H9 (cell line): ENCODE measurements around the gene WDR33. TPM values are rescaled to one million over a fixed set of nuclear protein-coding genes. Genes with fewer than 3 reads are reported as not detected.

Source experiments
- DNase-seq: peaks from one replicate; pipeline ENCODE4 v3.0.0-alpha.2; 2017
- H2AFZ ChIP-seq: one replicate; pipeline ENCODE4 v1.6.1; 2013; ENCODE audit warnings: mild to moderate bottlenecking, low read length, control low read depth, moderate library complexity
- H2AK5ac ChIP-seq: 2 replicates; pipeline ENCODE4 v1.6.1; 2013; ENCODE audit warnings: low read length, control low read depth, mixed read lengths; ENCODE audit not compliant: insufficient read length
- H2BK120ac ChIP-seq: one replicate; pipeline ENCODE4 v1.6.1; 2013; ENCODE audit warnings: low read depth, mild to moderate bottlenecking, low read length, control low read depth, inconsistent platforms; ENCODE audit not compliant: poor library complexity, severe bottlenecking
- H2BK12ac ChIP-seq: 2 replicates; pipeline ENCODE4 v1.6.1; 2013; ENCODE audit warnings: low read length, control low read depth, mixed read lengths, low read depth; ENCODE audit not compliant: insufficient read length
- H2BK15ac ChIP-seq: 2 replicates; pipeline ENCODE4 v1.6.1; 2013; ENCODE audit warnings: low read depth, low read length, control low read depth
- H2BK20ac ChIP-seq: one replicate; pipeline ENCODE4 v1.6.1; 2013; ENCODE audit warnings: low read depth, mild to moderate bottlenecking, low read length, control low read depth, inconsistent platforms; ENCODE audit not compliant: poor library complexity, severe bottlenecking
- H2BK5ac ChIP-seq: 2 replicates; pipeline ENCODE4 v1.6.1; 2013; ENCODE audit warnings: low read length, control low read depth, mixed read lengths; ENCODE audit not compliant: insufficient read length
- H3K14ac ChIP-seq: 2 replicates; pipeline ENCODE4 v1.6.1; 2013; ENCODE audit warnings: low read length, control low read depth; ENCODE audit not compliant: insufficient read depth
- H3K18ac ChIP-seq: 2 replicates; pipeline ENCODE4 v1.6.1; 2013; ENCODE audit warnings: low read depth, mild to moderate bottlenecking, mixed read lengths, low read length, control low read depth; ENCODE audit not compliant: insufficient read length
- H3K23ac ChIP-seq: 2 replicates; pipeline ENCODE4 v1.6.1; 2013; ENCODE audit warnings: low read length, control low read depth, mixed read lengths, low read depth; ENCODE audit not compliant: insufficient read length
- H3K23me2 ChIP-seq: 2 replicates; pipeline ENCODE4 v1.6.1; 2013; ENCODE audit warnings: low read depth, mild to moderate bottlenecking, mixed read lengths, low read length, control low read depth; ENCODE audit not compliant: insufficient read length, poor library complexity, severe bottlenecking
- H3K27ac ChIP-seq: 2 replicates; pipeline ENCODE4 v1.5.1; 2013; ENCODE audit warnings: low read length, control low read depth, mixed read lengths, low read depth; ENCODE audit not compliant: insufficient read length
- H3K27me3 ChIP-seq: 2 replicates; pipeline ENCODE4 v1.6.1; 2013; ENCODE audit warnings: low read length, control low read depth, inconsistent platforms; ENCODE audit not compliant: insufficient read depth
- H3K4ac ChIP-seq: 2 replicates; pipeline ENCODE4 v1.6.1; 2013; ENCODE audit warnings: low read depth, mild to moderate bottlenecking, control low read depth, inconsistent platforms, low read length, moderate library complexity
- H3K4me1 ChIP-seq: 2 replicates; pipeline ENCODE4 v1.6.1; 2013; ENCODE audit warnings: low read length, control low read depth, inconsistent platforms; ENCODE audit not compliant: insufficient read depth
- H3K4me2 ChIP-seq: 2 replicates; pipeline ENCODE4 v1.6.1; 2013; ENCODE audit warnings: low read length, control low read depth, mixed read lengths; ENCODE audit not compliant: insufficient read length, insufficient read depth
- H3K56ac ChIP-seq: 2 replicates; pipeline ENCODE4 v1.6.1; 2013; ENCODE audit warnings: low read depth, mild to moderate bottlenecking, mixed read lengths, low read length, control low read depth; ENCODE audit not compliant: insufficient read length
- H3K79me1 ChIP-seq: 2 replicates; pipeline ENCODE4 v1.6.1; 2013; ENCODE audit warnings: low read depth, mild to moderate bottlenecking, moderate library complexity, low read length, control low read depth, inconsistent platforms; ENCODE audit not compliant: insufficient read depth, poor library complexity, severe bottlenecking
- H3K79me2 ChIP-seq: 2 replicates; pipeline ENCODE4 v1.6.1; 2013; ENCODE audit warnings: low read length, control low read depth, inconsistent platforms; ENCODE audit not compliant: insufficient read depth
- H3K9ac ChIP-seq: 2 replicates; pipeline ENCODE4 v1.6.1; 2013; ENCODE audit warnings: low read length, control low read depth, mixed read lengths; ENCODE audit not compliant: insufficient read length; ENCODE audit errors: extremely low read depth
- H3K9me3 ChIP-seq: one replicate; pipeline ENCODE4 v1.6.1; 2013; ENCODE audit warnings: low read depth, low read length, inconsistent platforms; ENCODE audit not compliant: control insufficient read depth
- H3T11ph ChIP-seq: one replicate; pipeline ENCODE4 v1.6.1; 2013; ENCODE audit warnings: mild to moderate bottlenecking, low read length, control low read depth, inconsistent platforms
- H4K20me1 ChIP-seq: one replicate; pipeline ENCODE4 v1.6.1; 2013; ENCODE audit not compliant: control insufficient read depth, insufficient read length, insufficient read depth
- H4K5ac ChIP-seq: 2 replicates; pipeline ENCODE4 v1.6.1; 2013; ENCODE audit warnings: low read depth, mild to moderate bottlenecking, mixed read lengths, low read length, control low read depth; ENCODE audit not compliant: insufficient read length
- H4K8ac ChIP-seq: replicated peaks from 2 replicates; pipeline ENCODE4 v1.6.1; 2013; ENCODE audit warnings: low read length, control low read depth, mixed read lengths, low read depth; ENCODE audit not compliant: insufficient read length
- H4K91ac ChIP-seq: 2 replicates; pipeline ENCODE4 v1.6.1; 2013; ENCODE audit warnings: low read depth, mild to moderate bottlenecking, moderate library complexity, mixed read lengths, low read length, control low read depth; ENCODE audit not compliant: insufficient read length
- H3K27ac Mint-ChIP-seq, 3 experiments: 2 replicates in 2 of 3; 3 replicates in 1 of 3; pipeline ENCODE4 v1.8.0; 2020 to 2021; ENCODE audit warnings: mixed read lengths in 3 of 3, mild to moderate bottlenecking in 1 of 3, moderate library complexity in 1 of 3
- H3K27me3 Mint-ChIP-seq: 2 replicates; pipeline ENCODE4 v1.8.0; 2021; ENCODE audit warnings: low read depth, mild to moderate bottlenecking, moderate library complexity, mixed read lengths
- H3K36me3 Mint-ChIP-seq, 3 experiments: 2 replicates in 2 of 3; 3 replicates in 1 of 3; pipeline ENCODE4 v1.8.0; 2020 to 2021; ENCODE audit warnings: low read depth in 3 of 3, mixed read lengths in 3 of 3; ENCODE audit not compliant: insufficient read depth in 1 of 3
- H3K4me1 Mint-ChIP-seq, 2 experiments: 2 replicates each; pipeline ENCODE4 v1.8.0; 2020; ENCODE audit warnings: mixed read lengths in 2 of 2
- H3K4me3 Mint-ChIP-seq, 2 experiments: 2 replicates in 1 of 2; 3 replicates in 1 of 2; pipeline ENCODE4 v1.8.0; 2020 to 2021; ENCODE audit warnings: mild to moderate bottlenecking in 2 of 2, mixed read lengths in 2 of 2, moderate library complexity in 1 of 2
- H3K9me3 Mint-ChIP-seq, 2 experiments: 2 replicates in 1 of 2; 3 replicates in 1 of 2; pipeline ENCODE4 v1.8.0; 2020; ENCODE audit warnings: mild to moderate bottlenecking in 2 of 2, mixed read lengths in 2 of 2, moderate library complexity in 1 of 2
- CTCF ChIP-seq: fragments of 200-600 bp; sonication (generic); conservative IDR thresholded peaks from 3 replicates; pipeline ENCODE4 v1.8.0; 2021; ENCODE audit warnings: antibody characterized with exemption, mild to moderate bottlenecking
- WGBS: extraction: QIAGEN DNeasy Blood & Tissue Kit; methylation state at CpG from one replicate; pipeline ENCODE4 v1.1.7; 2013; ENCODE audit warnings: missing lambda C conversion rate, low lambda C conversion rate, mixed read lengths; ENCODE audit not compliant: insufficient read length; ENCODE audit errors: extremely low coverage; 5-methylcytosine and 5-hydroxymethylcytosine counted together
- total RNA-seq: library from RNA; stranded (reverse); gene quantifications from 2 replicates; pipeline ENCODE4 v1.2.1, GENCODE V29; 2021

The WDR33 gene
- total RNA-seq, 1 experiment from 2014 or later: 86.0 TPM

- no peak overlapping the region for H3K4me2 ChIP-seq
- no peaks in the 10 kb centered on the region for H3K9me3 Mint-ChIP-seq
- H3K4me1 ChIP-seq: no peaks in the 10 kb centered on the region
- no peak overlapping the region for H3K23ac ChIP-seq
- H2BK20ac ChIP-seq: no peak overlapping the region
- H3K18ac ChIP-seq: no peak overlapping the region
- no CpG with 5 or more reads among the region's 1 CpG for WGBS
- H3T11ph ChIP-seq: no peak overlapping the region
- no peak overlapping the region for H2BK120ac ChIP-seq
- no peak overlapping the region for H2AK5ac ChIP-seq
- no peak overlapping the region for H2BK15ac ChIP-seq
- no peak overlapping the region for H3K4ac ChIP-seq
- no peak overlapping the region for H4K5ac ChIP-seq
- H3K4me1 Mint-ChIP-seq: no peaks in the 10 kb centered on the region
- no peaks in the 10 kb centered on the region for H4K20me1 ChIP-seq
- no peak overlapping the region for H4K8ac ChIP-seq
- no peaks in the 10 kb centered on the region for H3K79me1 ChIP-seq
- no peak overlapping the region for H2AFZ ChIP-seq
- H3K27ac Mint-ChIP-seq: 0 out of 7 replicates have a peak overlapping the region, but pooled peaks of 1 of the 3 experiments have one; percentile 72
- H3K36me3 Mint-ChIP-seq: peaks cover 2 to 38% (median 33%) of the 10 kb centered on the region in 3 experiments; a peak in 5 of 7 replicates
- no peaks in the 10 kb centered on the region for H3K9me3 ChIP-seq
- no peak overlapping the region for H2BK12ac ChIP-seq
- no peak overlapping the region for H3K9ac ChIP-seq
- H3K4me3 Mint-ChIP-seq: no peak overlapping the region
- no peaks in the 10 kb centered on the region for H3K27me3 ChIP-seq
- H2BK5ac ChIP-seq: no peak overlapping the region
- H3K27ac ChIP-seq: no peak overlapping the region
- H4K91ac ChIP-seq: no peak overlapping the region
- H3K14ac ChIP-seq: no peak overlapping the region
- no peaks in the 10 kb centered on the region for H3K27me3 Mint-ChIP-seq
- H3K23me2 ChIP-seq: no peaks in the 10 kb centered on the region
- DNase-seq: no peak
- TF ChIP-seq CTCF: no peak
- H3K56ac ChIP-seq: no peak overlapping the region
- no peaks in the 10 kb centered on the region for H3K79me2 ChIP-seq
These were observed 71.2 kb downstream of the WDR33 start for GRCh38 chr2:127739800-127740199.
